ENCODE measurements around the gene SRXN1. TPM values are rescaled to one million over a fixed set of nuclear protein-coding genes. Genes with fewer than 3 reads are reported as not detected.

Gene SRXN1
- polyA plus RNA-seq, 1 donor from 2014 or later: 6.9 TPM

- Histone ChIP-seq H2AFZ (ENCODE audit: low read depth, low read length) (no peak overlapping the region), H3K79me2 (replicated peaks; ENCODE audit: insufficient read depth, low read length) (no peaks in the 10 kb centered on the region), H3K4me2 (ENCODE audit: low read length) (no peak overlapping the region), H3K9me2 (ENCODE audit: insufficient read depth, low read length) (no peaks in the 10 kb centered on the region), H3K9me3 (ENCODE audit: low read length) (no peaks in the 10 kb centered on the region), H3K36me3 (ENCODE audit: insufficient read depth, low read length) (no peaks in the 10 kb centered on the region), H3K4me3 (ENCODE audit: low read length) (no peak overlapping the region), H3K27ac (ENCODE audit: low read length) (no peak overlapping the region), H4K20me1 (ENCODE audit: insufficient read depth) (no peaks in the 10 kb centered on the region), H3K9ac (ENCODE audit: low read length) (no peak overlapping the region), H3K27me3 (ENCODE audit: insufficient read depth, low read depth, low read length) (peaks cover 49% of the 10 kb centered on the region), H3F3A (ENCODE audit: insufficient read depth, low read length, poor library complexity, severe bottlenecking) (no peaks in the 10 kb centered on the region)
- no peak for TF ChIP-seq MXI1 (conservative IDR thresholded peaks at IDR 0.05; ENCODE audit: poor library complexity, severe bottlenecking)
- no peak for TF ChIP-seq EZH2 (IDR thresholded peaks at IDR 0.05; ENCODE audit: borderline replicate concordance, insufficient read depth, low read length, poor library complexity, severe bottlenecking)
- no peak for TF ChIP-seq EP300 (conservative IDR thresholded peaks at IDR 0.05; ENCODE audit: poor library complexity, severe bottlenecking)
- TF ChIP-seq SMC3 (conservative IDR thresholded peaks at IDR 0.05; ENCODE audit: poor library complexity): no peak
- TF ChIP-seq RAD21 (conservative IDR thresholded peaks at IDR 0.05): no peak
- no peak for TF ChIP-seq POLR2AphosphoS5 (IDR thresholded peaks at IDR 0.05)
- TF ChIP-seq, protein P1, sequence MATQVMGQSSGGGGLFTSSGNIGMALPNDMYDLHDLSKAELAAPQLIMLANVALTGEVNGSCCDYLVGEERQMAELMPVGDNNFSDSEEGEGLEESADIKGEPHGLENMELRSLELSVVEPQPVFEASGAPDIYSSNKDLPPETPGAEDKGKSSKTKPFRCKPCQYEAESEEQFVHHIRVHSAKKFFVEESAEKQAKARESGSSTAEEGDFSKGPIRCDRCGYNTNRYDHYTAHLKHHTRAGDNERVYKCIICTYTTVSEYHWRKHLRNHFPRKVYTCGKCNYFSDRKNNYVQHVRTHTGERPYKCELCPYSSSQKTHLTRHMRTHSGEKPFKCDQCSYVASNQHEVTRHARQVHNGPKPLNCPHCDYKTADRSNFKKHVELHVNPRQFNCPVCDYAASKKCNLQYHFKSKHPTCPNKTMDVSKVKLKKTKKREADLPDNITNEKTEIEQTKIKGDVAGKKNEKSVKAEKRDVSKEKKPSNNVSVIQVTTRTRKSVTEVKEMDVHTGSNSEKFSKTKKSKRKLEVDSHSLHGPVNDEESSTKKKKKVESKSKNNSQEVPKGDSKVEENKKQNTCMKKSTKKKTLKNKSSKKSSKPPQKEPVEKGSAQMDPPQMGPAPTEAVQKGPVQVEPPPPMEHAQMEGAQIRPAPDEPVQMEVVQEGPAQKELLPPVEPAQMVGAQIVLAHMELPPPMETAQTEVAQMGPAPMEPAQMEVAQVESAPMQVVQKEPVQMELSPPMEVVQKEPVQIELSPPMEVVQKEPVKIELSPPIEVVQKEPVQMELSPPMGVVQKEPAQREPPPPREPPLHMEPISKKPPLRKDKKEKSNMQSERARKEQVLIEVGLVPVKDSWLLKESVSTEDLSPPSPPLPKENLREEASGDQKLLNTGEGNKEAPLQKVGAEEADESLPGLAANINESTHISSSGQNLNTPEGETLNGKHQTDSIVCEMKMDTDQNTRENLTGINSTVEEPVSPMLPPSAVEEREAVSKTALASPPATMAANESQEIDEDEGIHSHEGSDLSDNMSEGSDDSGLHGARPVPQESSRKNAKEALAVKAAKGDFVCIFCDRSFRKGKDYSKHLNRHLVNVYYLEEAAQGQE (IDR thresholded peaks at IDR 0.05; ENCODE audit: borderline replicate concordance): no peak
- no peak for TF ChIP-seq CTCF (IDR thresholded peaks at IDR 0.05; ENCODE audit: poor library complexity, severe bottlenecking)
- no peak for TF ChIP-seq TAF1 (IDR thresholded peaks at IDR 0.05; ENCODE audit: low read depth)
Observed at GRCh38 chr20:611047-611842, 41.8 kb downstream of the SRXN1 start.

DNA sequence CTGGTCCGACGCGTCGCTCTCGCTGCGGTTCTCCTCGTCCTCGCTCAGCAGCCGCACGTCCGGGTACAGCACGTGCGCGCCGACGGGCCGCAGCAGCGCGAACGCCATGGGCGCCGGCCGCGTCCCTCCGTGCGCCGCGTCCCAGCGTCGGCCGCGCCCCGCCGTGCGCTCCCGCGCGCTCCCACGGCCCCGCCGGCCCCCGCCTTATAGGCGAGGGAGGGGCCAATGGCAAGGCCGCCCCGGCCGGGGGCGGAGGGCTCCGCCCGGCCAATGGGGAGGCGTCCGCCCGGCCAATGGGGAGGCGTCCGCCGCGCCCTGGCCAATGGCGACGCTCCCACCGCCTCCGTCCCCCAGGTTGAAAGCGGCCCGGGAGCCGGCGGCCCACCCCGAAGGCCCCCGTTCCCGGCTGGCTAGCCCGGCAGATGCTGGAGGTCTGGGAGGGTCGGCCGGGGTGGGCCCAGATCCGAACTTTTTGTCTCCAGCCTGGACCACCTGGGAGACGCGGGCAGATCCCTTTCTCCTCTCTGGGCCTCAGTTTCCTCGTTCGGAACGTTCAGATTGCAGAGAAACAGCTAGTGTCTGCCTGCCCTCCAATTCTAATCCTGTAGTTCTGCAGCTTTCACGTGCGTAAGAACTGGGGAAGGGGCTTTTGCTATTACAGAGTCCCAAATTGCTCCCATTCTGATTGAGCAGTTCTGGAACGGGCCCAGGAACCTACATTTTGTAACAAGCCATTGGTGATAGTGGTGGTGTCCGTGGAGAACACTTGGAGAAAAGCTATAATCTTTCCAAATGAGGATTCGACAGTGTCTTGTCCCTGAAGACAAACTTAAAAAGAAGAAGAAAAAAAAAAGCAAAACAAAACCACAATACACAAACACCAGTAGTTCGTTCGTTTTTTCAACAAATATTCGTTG lies 42.6 kb downstream of the SRXN1 start, which contains the start of gene TCF15:
Gene TCF15, minus strand, starts transcription at position 180 of the 917 bp plus-strand sequence. Its CDS starts 72 bp downstream, at position 108.
- Histone ChIP-seq H3K9me3 (ENCODE audit: low read length) (no peaks in the 10 kb centered on the region), H3K9me2 (ENCODE audit: insufficient read depth, low read length) (no peaks in the 10 kb centered on the region), H3K9ac (ENCODE audit: low read length) (no peak within 1 kb of the TSS), H3K27ac (ENCODE audit: low read length) (no peak within 1 kb of the TSS), H2AFZ (ENCODE audit: low read depth, low read length) (no peak within 1 kb of the TSS), H3K79me2 (replicated peaks; ENCODE audit: insufficient read depth, low read length) (no peaks in the 10 kb centered on the region), H3K36me3 (ENCODE audit: insufficient read depth, low read length) (no peaks in the 10 kb centered on the region), H3K4me2 (ENCODE audit: low read length) (no peak within 1 kb of the TSS), H4K20me1 (ENCODE audit: insufficient read depth) (no peaks in the 10 kb centered on the region), H3F3A (ENCODE audit: insufficient read depth, low read length, poor library complexity, severe bottlenecking) (no peaks in the 10 kb centered on the region), H3K27me3 (ENCODE audit: insufficient read depth, low read depth, low read length) (peaks cover 49% of the 10 kb centered on the region), H3K4me3 (ENCODE audit: low read length) (peak within 1 kb of the TSS; percentile 53)
- peak; percentile 22 for TF ChIP-seq TAF1 (IDR thresholded peaks at IDR 0.05; ENCODE audit: low read depth)
- TF ChIP-seq, protein P1 (IDR thresholded peaks at IDR 0.05; ENCODE audit: borderline replicate concordance): no peak
